NCI-H82 treated with DMSO at 0.1 percent for 48 hours (cell line): Measurements from ENCODE around the gene TGM4.

ENCODE experiments used
- DNase-seq: peaks from one replicate; lab custom pipeline; 2025; ENCODE audit not compliant: unreplicated experiment; lab: John Stamatoyannopoulos, UW

TGM4 gene

GRCh38 chr3:44877333-44877732 is 2.9 kb downstream of the TGM4 start:
- DNase-seq: no peak

- DNase-seq: no peak
These were observed 5.9 kb downstream of the TGM4 start for GRCh38 chr3:44880284-44880683.

- DNase-seq: no peak
These were observed 9.0 kb downstream of the TGM4 start for GRCh38 chr3:44883213-44883955.

- no peak for DNase-seq
These were observed 9.6 kb downstream of the TGM4 start for GRCh38 chr3:44883999-44884431.

- DNase-seq: no peak
These were observed 11.2 kb downstream of the TGM4 start for GRCh38 chr3:44885618-44886017.

- DNase-seq: no peak
These were observed 12.2 kb downstream of the TGM4 start for GRCh38 chr3:44886561-44886960.

- no peak for DNase-seq
These were observed 12.7 kb downstream of the TGM4 start for GRCh38 chr3:44887101-44887500.

GRCh38 chr3:44890258-44890657 is 15.8 kb downstream of the TGM4 start:
- DNase-seq: no peak

GRCh38 chr3:44890852-44891251 is 16.4 kb downstream of the TGM4 start:
- no peak for DNase-seq

- no peak for DNase-seq
These were observed 18.3 kb downstream of the TGM4 start for GRCh38 chr3:44892689-44893088.

- DNase-seq: no peak
These were observed 18.7 kb downstream of the TGM4 start for GRCh38 chr3:44893097-44893496.

GRCh38 chr3:44894485-44894884 is 20.1 kb downstream of the TGM4 start:
- no peak for DNase-seq

GRCh38 chr3:44896440-44896839 is 22.0 kb downstream of the TGM4 start:
- DNase-seq: no peak

GRCh38 chr3:44899683-44900367 is 25.4 kb downstream of the TGM4 start:
- no peak for DNase-seq

GRCh38 chr3:44902628-44903027 is 28.2 kb downstream of the TGM4 start:
- DNase-seq: no peak

GRCh38 chr3:44903314-44903713 is 28.9 kb downstream of the TGM4 start:
- DNase-seq: no peak

- DNase-seq: no peak
These were observed 29.3 kb downstream of the TGM4 start for GRCh38 chr3:44903751-44904150.

GRCh38 chr3:44905446-44906157 is 31.2 kb downstream of the TGM4 start:
- DNase-seq: no peak

GRCh38 chr3:44906997-44907396 is 32.6 kb downstream of the TGM4 start:
- no peak for DNase-seq

GRCh38 chr3:44907612-44908011 is 33.2 kb downstream of the TGM4 start:
- no peak for DNase-seq

GRCh38 chr3:44909063-44909462 is 34.7 kb downstream of the TGM4 start:
- DNase-seq: no peak

GRCh38 chr3:44910693-44911092 is 36.3 kb downstream of the TGM4 start:
- DNase-seq: no peak
